BE2C (cell line): ENCODE measurements around the gene DNAAF8.

ENCODE experiments used
- DNase-seq: peaks from one replicate; pipeline ENCODE4 v3.0.0-alpha.2; 2020
- H3K27me3 ChIP-seq: fragments of 250-450 bp; sonication (Bioruptor Pico); 2 replicates; pipeline ENCODE4 v1.5.1; 2020; ENCODE audit warnings: mild to moderate bottlenecking
- H3K36me3 ChIP-seq: fragments of 250-450 bp; sonication (Bioruptor Pico); 2 replicates; pipeline ENCODE4 v1.5.1; 2020; ENCODE audit warnings: mild to moderate bottlenecking
- H3K4me1 ChIP-seq: fragments of 250-450 bp; sonication (Bioruptor Pico); 2 replicates; pipeline ENCODE4 v1.5.1; 2020
- H3K4me3 ChIP-seq: 2 replicates; pipeline ENCODE4 v1.5.1; 2011; ENCODE audit warnings: low read depth, low read length
- H3K9me3 ChIP-seq: fragments of 250-450 bp; sonication (Bioruptor Pico); 2 replicates; pipeline ENCODE4 v1.5.1; 2020
- TF ChIP-seq, protein P1 (sequence below): IDR thresholded peaks from 2 replicates; pipeline ENCODE4 v1.5.1; 2012; ENCODE audit warnings: mild to moderate bottlenecking, low read depth, low read length

The DNAAF8 gene

DNA sequence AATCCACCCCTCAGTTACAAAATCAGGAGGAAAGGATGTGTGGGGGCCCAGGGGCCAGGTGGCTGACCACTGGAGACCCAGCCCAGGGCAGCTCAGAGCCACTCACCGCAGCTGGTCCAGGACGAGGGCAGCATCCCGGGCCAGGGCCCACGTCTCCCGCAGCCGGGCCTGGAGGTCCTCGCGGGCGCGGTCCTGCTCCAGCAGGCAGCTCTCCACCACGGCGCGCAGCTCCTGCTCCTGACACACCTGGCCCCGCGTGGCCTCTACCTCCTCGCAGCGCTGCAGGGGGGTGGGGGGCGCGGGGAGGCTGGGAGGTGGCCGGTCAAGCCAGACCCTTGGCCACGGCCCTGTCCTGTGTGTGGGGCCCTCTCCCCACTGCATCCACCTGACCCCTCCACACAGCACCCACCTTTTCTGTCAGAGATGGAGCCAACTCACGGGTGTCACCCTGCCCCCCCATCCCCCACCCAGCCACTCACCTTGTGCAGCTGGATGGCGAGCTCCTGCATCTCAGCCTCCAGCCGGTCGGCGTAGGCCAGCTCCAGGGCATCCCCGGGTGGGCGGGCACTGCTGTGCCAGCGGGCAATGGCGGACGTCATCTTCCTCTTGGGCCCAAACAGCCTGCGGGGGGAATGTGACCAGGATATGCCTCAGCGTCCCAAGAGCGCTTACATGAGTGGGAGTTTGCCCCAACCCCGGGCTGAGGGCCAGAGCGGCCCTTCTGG, 35.9 kb upstream of the DNAAF8 start:
- TF ChIP-seq, protein P1, sequence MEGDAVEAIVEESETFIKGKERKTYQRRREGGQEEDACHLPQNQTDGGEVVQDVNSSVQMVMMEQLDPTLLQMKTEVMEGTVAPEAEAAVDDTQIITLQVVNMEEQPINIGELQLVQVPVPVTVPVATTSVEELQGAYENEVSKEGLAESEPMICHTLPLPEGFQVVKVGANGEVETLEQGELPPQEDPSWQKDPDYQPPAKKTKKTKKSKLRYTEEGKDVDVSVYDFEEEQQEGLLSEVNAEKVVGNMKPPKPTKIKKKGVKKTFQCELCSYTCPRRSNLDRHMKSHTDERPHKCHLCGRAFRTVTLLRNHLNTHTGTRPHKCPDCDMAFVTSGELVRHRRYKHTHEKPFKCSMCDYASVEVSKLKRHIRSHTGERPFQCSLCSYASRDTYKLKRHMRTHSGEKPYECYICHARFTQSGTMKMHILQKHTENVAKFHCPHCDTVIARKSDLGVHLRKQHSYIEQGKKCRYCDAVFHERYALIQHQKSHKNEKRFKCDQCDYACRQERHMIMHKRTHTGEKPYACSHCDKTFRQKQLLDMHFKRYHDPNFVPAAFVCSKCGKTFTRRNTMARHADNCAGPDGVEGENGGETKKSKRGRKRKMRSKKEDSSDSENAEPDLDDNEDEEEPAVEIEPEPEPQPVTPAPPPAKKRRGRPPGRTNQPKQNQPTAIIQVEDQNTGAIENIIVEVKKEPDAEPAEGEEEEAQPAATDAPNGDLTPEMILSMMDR, result no peak
- peak; percentile 11 for DNase-seq
- H3K4me3 ChIP-seq, result no peak overlapping the region
- peaks cover 60% of the 10 kb centered on the region for H3K36me3 ChIP-seq
- H3K27me3 ChIP-seq, result no peaks in the 10 kb centered on the region
- H3K9me3 ChIP-seq, result no peaks in the 10 kb centered on the region
- no peaks in the 10 kb centered on the region; the same call in 1 of the 2 replicates for H3K4me1 ChIP-seq

DNA sequence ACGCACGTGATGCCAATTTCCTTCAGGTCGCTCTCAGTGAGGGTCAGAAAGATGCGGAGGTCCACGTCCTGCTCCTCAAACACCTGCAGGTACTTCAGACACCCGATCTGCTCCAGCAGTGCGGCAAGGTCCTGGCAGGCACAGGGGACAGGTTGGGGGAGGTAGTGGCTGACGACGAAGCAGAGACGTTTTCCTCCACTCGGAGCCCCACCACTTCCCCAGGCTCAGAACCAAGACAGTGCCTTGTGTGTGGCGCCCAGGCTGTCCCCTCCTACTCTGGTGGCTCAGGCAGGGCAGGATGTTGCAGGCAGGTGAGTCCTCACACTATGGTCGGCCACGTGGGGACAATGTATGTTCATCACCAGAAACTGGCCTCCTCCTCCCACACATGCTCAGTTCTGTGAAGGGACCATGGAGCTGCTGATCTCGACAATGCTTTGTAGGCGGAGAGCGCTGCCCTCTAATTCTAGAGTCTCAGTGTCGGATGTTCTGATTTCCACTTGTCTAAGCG, 35.2 kb upstream of the DNAAF8 start:
- Histone ChIP-seq H3K36me3 (peaks cover 65% of the 10 kb centered on the region), H3K4me3 (no peak overlapping the region), H3K27me3 (no peaks in the 10 kb centered on the region), H3K9me3 (no peaks in the 10 kb centered on the region), H3K4me1 (no peaks in the 10 kb centered on the region; the same call in 1 of the 2 replicates)
- no peak for DNase-seq
- TF ChIP-seq, protein P1, result no peak

DNA sequence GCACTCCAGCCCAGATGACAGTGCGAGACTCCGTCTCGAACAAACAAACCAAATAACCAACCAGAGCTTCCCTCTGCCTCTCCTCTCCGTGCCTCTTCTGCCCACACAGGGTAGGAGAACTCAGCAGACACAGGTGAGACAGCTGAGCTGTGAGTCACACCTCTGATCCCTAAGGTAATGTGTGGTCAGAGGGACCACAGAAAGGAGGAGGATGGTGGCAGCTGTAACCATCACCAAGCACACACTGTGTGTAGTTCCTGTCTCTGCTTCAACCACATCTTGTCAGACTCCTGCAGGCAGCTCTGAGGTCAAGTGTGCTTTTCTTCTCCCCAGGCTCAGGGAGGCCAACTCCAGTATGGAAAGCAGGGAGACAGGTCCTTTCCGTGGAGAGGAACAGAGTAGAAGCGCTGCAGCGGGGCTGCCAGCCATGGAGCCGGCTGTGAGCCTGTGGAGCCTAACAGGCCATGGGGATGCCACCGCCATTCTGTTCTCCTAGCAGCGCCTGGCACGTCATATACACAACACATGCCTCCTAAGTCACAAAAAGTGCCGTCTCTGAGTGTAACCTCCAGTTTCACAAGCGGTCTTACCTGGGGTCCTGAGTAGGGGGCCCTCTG, 33.8 kb upstream of the DNAAF8 start:
- TF ChIP-seq, protein P1, result no peak

DNA sequence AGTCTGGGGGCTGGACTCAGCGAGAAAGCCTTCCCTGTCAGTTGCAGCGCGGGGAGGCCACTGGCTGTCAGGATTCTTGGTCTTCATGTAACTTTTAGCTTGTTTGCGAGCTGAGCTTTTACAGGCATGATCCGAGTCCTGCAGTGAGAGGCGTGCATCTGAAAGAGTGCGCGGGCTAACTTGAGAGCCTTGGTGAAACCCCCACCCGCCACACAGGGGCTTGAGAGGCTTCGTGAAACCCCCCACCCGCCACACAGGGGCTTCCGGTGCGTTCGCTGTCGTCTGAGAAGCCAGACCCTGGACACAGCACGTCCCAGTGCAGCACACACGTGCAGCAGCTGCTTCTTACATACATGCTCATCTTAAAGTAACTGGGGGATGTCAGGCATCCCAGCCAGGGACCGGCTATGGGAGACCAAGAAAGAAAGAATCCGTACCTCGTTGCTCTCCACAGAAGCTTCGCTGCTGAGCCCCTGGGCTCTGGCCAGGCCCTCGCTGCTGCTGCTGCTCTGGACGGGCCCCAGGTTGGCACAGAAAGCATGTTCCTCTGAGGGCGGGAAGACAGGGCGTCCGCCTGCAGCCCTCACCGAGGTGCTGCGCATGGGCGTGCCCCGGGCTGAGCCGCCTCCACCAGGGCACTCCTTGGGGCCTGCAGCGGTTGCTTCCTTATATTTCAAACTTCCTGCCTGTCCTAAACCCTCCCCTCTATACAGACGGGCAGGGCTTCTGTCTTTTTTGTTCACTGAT, 33.2 kb upstream of the DNAAF8 start:
- Histone ChIP-seq H3K27me3 (no peaks in the 10 kb centered on the region), H3K36me3 (peaks cover 64% of the 10 kb centered on the region), H3K9me3 (no peaks in the 10 kb centered on the region), H3K4me1 (no peaks in the 10 kb centered on the region; the same call in 1 of the 2 replicates), H3K4me3 (no peak overlapping the region)
- TF ChIP-seq, protein P1, result no peak
- no peak for DNase-seq

More for the DNA sequence above, 33.8 kb upstream of the DNAAF8 start:
- H3K4me3 ChIP-seq, result no peak overlapping the region
- no peaks in the 10 kb centered on the region; the same call in 1 of the 2 replicates for H3K4me1 ChIP-seq
- peaks cover 71% of the 10 kb centered on the region for H3K36me3 ChIP-seq
- no peaks in the 10 kb centered on the region for H3K27me3 ChIP-seq
- no peaks in the 10 kb centered on the region for H3K9me3 ChIP-seq
- DNase-seq, result no peak

DNA sequence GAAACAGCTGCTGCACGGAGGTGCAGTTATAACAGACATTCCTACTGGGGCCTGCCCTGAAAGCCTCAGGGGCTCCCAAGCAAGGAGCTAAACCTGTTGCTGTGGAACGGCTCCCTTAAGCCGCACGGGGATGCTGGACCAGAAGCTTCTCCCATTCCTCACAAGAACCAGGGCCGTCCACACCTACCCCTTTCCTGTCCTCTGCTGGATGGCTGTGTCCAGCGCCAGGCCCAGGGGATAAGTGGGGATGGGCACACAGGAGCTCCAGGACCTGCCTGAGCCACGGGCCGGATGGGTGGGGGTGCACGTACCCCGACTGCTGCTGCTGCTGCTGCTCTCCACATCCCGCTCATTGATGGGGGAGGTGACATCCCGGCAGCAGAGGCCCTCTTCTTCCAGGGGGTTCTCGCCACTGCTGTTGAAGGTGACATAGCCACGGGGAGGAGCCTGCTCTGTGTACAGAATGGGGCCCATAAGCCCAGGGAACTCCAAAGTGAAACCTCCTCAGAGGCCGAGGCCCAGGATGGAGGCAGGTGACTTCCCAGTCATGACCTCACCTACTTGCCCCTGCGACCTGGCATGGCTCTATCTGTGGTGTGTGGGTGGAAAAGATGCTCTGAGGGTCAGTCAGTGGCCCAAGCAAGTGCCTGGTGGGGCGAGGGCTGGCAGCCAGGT, 32.4 kb upstream of the DNAAF8 start:
- H3K27me3 ChIP-seq, result no peaks in the 10 kb centered on the region
- no peak for DNase-seq
- TF ChIP-seq, protein P1, result no peak
- H3K4me1 ChIP-seq, result no peaks in the 10 kb centered on the region
- peaks cover 57% of the 10 kb centered on the region for H3K36me3 ChIP-seq
- no peaks in the 10 kb centered on the region for H3K9me3 ChIP-seq
- H3K4me3 ChIP-seq, result no peak overlapping the region
